Naive thymus-derived CD8-positive, alpha-beta T cell (primary cell): Measurements from ENCODE around the gene RNF213. TPM values are rescaled to one million over a fixed set of nuclear protein-coding genes. Genes with fewer than 3 reads are reported as not detected.

Experiments used
- ATAC-seq, 2 donors: fragments of 150-1000 bp; cut with Tn5 transposase in 1 of 2; sonication (Bioruptor Pico), chemical (Tn5 transposase) in 1 of 2; 1 replicate in 1 of 2; 2 replicates in 1 of 2; pipeline ENCODE4 v1.10.0; 2021; ENCODE audit warnings: mild to moderate bottlenecking in 2 of 2, moderate library complexity in 2 of 2
- POLR2A ChIA-PET: fragments of 350-600 bp; sonication (Branson Sonifier 250); formaldehyde crosslinking; loops from one replicate; lab custom pipeline; 2021; ENCODE audit warnings: antibody characterized with exemption; lab: Charles Lee
- DNase-seq, 10 donors: peaks; one replicate each; pipeline versions ENCODE4 v3.0.0 to v3.0.0-alpha.2; 2020 to 2022
- H3K27ac Mint-ChIP-seq, 10 donors: one replicate each; pipeline ENCODE4 v1.8.0; 2020 to 2022; ENCODE audit warnings: mild to moderate bottlenecking in 10 of 10, mixed read lengths in 10 of 10, moderate library complexity in 4 of 10, inconsistent platforms in 1 of 10
- H3K27me3 Mint-ChIP-seq, 5 donors: one replicate each; pipeline ENCODE4 v1.8.0; 2021 to 2022; ENCODE audit warnings: mixed read lengths in 5 of 5
- H3K36me3 Mint-ChIP-seq, 3 donors: one replicate each; pipeline ENCODE4 v1.8.0; 2020 to 2022; ENCODE audit warnings: mixed read lengths in 3 of 3, mild to moderate bottlenecking in 2 of 3, inconsistent platforms in 1 of 3
- H3K4me1 Mint-ChIP-seq, 4 donors: one replicate each; pipeline ENCODE4 v1.8.0; 2021 to 2022; ENCODE audit warnings: mixed read lengths in 4 of 4
- H3K4me3 Mint-ChIP-seq, 10 donors: one replicate each; pipeline ENCODE4 v1.8.0; 2020 to 2022; ENCODE audit warnings: mild to moderate bottlenecking in 10 of 10, mixed read lengths in 10 of 10, moderate library complexity in 6 of 10, inconsistent platforms in 1 of 10
- H3K9me3 Mint-ChIP-seq, 9 donors: one replicate each; pipeline ENCODE4 v1.8.0; 2020 to 2022; ENCODE audit warnings: mixed read lengths in 9 of 9, mild to moderate bottlenecking in 3 of 9, inconsistent platforms in 1 of 9, moderate library complexity in 1 of 9
- polyA plus RNA-seq, 3 donors: library from polyadenylated mRNA; unstranded; fragments of 300-500 nt; fragmentation: Illumina TruSeq; gene quantifications; one replicate each; pipeline ENCODE4 v1.2.3, GENCODE V29; 2021
- total RNA-seq, 8 experiments: library from RNA in 2 of 8; stranded (reverse) in 2 of 8; gene quantifications; one replicate each; pipeline ENCODE4 v1.2.3 and lab custom pipeline; 2021 to 2026

The RNF213 gene
- 100 to 1,000 TPM; 323 to 328 TPM for total RNA-seq
- 10 to 100 TPM; 27.1 to 52.2 (median 39.1) TPM for polyA plus RNA-seq
- 428 to 2,366 (median 1,337) reads per million in 6 experiments for total RNA-seq (lab: John Stamatoyannopoulos, UW)

DNA sequence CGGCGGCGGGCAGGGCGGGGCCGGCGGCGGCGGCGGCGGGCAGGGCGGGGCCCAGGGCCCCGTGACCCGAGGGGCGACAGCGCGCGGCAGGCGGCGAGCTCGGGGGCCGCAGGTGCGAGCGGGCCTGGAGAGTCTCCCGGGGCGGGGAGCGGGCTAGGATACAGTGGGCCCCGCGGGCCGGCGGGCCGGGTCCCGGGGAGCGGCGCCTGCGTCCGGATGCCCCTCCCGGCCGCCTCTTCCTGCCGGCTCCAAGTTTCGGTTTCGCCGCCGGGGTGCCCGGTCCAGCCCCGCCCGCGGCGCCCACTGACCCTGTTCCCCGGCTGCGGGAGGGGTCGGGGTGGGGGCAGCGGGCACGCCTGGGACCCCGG lies at the start of gene RNF213:
RNF213 (plus strand) TSS at position 62 of the 368 bp plus-strand sequence. CDS start 2,830 bp downstream, outside the sequence.
- POLR2A ChIA-PET = interaction anchor here (0.6 to 6.3 kb wide), 7 partner anchors 11 to 159 kb away, joined by 3 to 50 read pairs (median 4); partner anchors contain the start of gene GAA

DNA sequence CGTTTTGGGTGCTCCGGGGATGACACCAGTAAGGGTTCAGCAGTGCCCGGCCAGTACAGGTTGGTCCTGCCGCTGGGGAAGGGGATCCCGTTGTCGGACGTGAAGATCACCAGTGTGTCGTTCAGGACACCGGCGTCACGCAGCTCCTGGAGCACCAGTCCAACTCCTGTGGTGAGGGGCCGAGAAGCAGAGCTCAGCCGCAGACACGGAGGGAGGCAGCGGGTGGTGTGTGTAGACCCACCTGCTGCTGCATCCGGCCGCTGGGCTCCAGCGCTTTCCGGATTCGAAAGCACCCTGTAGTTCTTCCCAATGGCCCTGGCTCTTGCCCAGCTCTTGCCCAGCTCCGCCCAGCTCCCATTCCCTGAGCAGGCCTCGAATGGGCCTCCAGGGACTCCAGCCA lies 48.5 kb upstream of the RNF213 start:
- ATAC-seq (no peak), DNase-seq (peak in 1 of 10 donors; percentile 26)
- peak overlapping the region in 1 of 10 donors; percentile 80 for H3K27ac Mint-ChIP-seq
- H3K4me1 Mint-ChIP-seq = peaks cover 5 to 9% (median 8%) of the 10 kb centered on the region in 4 donors
- POLR2A ChIA-PET = no interaction called here
- peaks cover 0 to 62% (median 2%) of the 10 kb centered on the region in 3 donors for H3K36me3 Mint-ChIP-seq
- H3K27me3 Mint-ChIP-seq = no peaks in the 10 kb centered on the region
- no peak overlapping the region for H3K4me3 Mint-ChIP-seq
- H3K9me3 Mint-ChIP-seq = no peaks in the 10 kb centered on the region

More for the DNA sequence above, at the start of gene RNF213:
- Mint-ChIP-seq H3K36me3 (peaks cover 3 to 6% (median 3%) of the 10 kb centered on the region in 3 donors), H3K9me3 (no peaks in the 10 kb centered on the region), H3K27me3 (peaks cover 0 to 2% (median 0%) of the 10 kb centered on the region in 5 donors), H3K27ac (peak within 1 kb of the TSS; percentile 94 to 98 (median 96)), H3K4me3 (peak within 1 kb of the TSS; percentile 85 to 99 (median 95)), H3K4me1 (peaks cover 14 to 50% (median 43%) of the 10 kb centered on the region in 4 donors)
- ATAC-seq (peak; percentile 40 to 46), DNase-seq (peak; percentile 43 to 80 (median 62))

DNA sequence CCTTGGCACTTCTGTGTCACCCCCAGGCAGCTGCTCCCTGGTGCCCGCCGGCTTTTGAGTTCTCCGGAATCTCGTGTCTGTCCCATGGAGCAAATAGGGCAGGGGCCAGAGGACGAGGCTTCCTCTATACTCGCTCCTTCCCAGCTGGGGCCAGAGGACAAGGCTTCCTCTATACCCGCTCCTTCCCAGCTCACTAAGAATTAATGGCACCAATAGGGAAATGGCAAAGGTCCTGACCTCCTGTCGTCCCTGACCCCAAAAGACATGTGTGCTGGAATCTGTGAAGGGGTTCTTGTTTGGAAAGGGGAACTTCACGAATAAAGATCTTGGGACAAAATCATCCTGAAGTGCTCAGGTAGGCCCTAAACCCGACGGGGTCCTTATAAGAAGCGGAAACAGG lies 48.1 kb upstream of the RNF213 start:
- peak in 1 of 10 donors; percentile 35 for DNase-seq
- POLR2A ChIA-PET = interaction anchor here (0.7 kb wide), 1 partner anchor 139 kb away, joined by 3 read pairs; no protein-coding TSS in a partner anchor
- Mint-ChIP-seq H3K9me3 (no peaks in the 10 kb centered on the region), H3K4me1 (peaks cover 8 to 13% (median 12%) of the 10 kb centered on the region in 4 donors), H3K4me3 (no peak overlapping the region), H3K36me3 (peaks cover 0 to 66% (median 3%) of the 10 kb centered on the region in 3 donors), H3K27me3 (no peaks in the 10 kb centered on the region), H3K27ac (no peak overlapping the region)
- no peak for ATAC-seq

DNA sequence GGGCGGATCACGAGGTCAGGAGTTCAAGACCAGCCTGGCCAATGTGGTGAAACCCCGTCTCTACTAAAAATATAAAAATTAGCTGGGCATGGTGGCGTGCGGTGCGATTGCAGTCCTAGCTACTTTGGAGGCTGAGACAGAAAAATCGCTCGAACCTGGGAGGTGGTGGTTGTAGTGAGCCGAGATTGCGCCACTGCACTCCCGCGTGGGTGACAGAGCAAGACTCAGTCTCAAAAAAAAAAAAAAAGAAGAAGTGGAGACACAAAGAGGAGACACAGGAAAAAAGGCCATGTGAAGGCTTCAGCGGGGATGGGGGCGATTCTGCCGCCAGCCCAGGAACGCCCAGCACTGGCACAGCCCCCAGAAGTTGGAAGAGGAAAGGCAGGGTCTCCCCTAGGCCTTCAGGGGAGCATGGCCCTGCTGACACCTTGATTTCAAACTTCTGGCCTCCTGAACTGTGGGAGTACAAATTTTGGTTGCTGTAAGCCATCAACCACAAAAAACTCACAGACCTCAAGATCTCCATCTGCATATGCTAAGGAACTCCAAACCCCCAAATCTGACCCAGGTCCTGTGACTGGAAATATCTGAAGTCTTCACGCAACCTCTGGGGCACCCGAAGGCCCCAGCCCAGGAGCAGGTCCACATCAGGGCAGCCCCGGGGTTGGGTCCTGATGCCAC lies 47.5 kb upstream of the RNF213 start:
- peak overlapping the region in 2 of 10 donors; percentile 22 to 56 for H3K27ac Mint-ChIP-seq
- H3K27me3 Mint-ChIP-seq = no peaks in the 10 kb centered on the region
- peaks cover 0 to 69% (median 3%) of the 10 kb centered on the region in 3 donors for H3K36me3 Mint-ChIP-seq
- ATAC-seq = no peak
- H3K4me1 Mint-ChIP-seq = peaks cover 12 to 19% (median 15%) of the 10 kb centered on the region in 4 donors
- H3K4me3 Mint-ChIP-seq = no peak overlapping the region
- no peak for DNase-seq
- POLR2A ChIA-PET = interaction anchor here (0.7 kb wide), 1 partner anchor 138 kb away, joined by 3 read pairs; no protein-coding TSS in a partner anchor
- no peaks in the 10 kb centered on the region for H3K9me3 Mint-ChIP-seq

DNA sequence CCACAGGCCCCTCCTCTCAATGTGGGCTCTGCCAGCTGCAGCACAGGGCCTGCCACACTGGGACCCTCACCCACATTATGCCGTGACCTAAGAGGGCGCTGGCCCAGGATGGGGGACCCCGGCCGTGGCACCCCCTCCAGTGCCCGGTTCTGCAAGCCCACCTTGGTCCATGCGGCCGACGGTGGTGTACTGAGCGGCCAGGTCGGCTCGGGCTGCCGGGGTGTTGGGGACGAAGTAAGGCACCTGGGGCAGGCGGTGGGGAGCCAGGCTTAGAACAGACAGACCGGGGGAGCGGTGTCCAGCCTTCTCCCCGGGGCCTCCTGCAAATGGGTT lies 47.0 kb upstream of the RNF213 start:
- Mint-ChIP-seq H3K36me3 (peaks cover 0 to 69% (median 3%) of the 10 kb centered on the region in 3 donors), H3K27ac (peak overlapping the region in 1 of 10 donors; percentile 22), H3K4me1 (peaks cover 13 to 24% (median 20%) of the 10 kb centered on the region in 4 donors), H3K4me3 (no peak overlapping the region), H3K27me3 (no peaks in the 10 kb centered on the region), H3K9me3 (no peaks in the 10 kb centered on the region)
- ATAC-seq = no peak
- POLR2A ChIA-PET = no interaction called here
- peak in 1 of 10 donors; percentile 43 for DNase-seq

DNA sequence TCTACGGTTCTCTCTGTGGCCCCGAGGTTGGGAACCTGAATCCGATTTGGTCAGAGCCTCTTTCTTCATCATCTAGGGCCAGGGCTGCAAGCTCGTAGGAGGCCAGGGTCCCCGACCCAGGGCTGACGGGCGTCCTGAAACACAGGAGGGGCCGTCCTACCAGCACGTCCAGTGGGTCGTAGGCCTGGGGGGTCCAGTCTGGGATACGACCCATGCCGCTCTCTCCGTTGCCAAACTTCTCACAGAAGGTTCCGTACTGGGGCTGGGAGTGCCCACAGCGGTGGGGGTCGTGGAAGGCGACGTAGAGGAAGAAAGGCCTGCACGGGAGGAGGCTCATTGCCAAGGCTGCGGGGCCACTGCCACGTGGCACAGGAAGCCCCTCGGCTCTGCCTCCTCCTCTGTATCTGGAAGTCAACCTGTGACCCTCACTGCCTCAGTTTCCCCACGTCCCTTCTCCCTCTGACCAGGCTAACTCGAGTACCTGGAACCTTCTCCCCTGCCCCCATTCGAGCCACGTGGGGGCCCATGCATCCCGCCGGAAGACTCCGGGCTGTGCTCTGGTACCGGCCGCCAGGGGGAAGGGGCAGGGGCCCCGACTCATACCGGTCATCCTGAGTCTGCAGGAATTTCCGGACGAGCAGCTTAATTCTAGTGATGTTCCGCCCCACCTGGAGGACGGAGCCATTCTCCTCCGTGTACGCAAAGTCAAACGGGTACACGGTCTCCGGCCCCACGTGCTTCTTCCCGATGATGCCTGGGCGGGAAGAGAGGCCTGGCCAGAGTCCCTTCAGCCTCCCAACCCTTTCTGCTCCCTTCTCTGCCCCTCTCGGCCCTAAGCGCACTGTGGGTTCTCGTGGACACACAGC lies 46.4 kb upstream of the RNF213 start:
- no peak overlapping the region for H3K4me3 Mint-ChIP-seq
- POLR2A ChIA-PET = no interaction called here
- H3K27me3 Mint-ChIP-seq = no peaks in the 10 kb centered on the region
- H3K27ac Mint-ChIP-seq = no peak overlapping the region
- H3K9me3 Mint-ChIP-seq = no peaks in the 10 kb centered on the region
- peaks cover 0 to 66% (median 3%) of the 10 kb centered on the region in 3 donors for H3K36me3 Mint-ChIP-seq
- DNase-seq (peak in 1 of 10 donors; percentile 35), ATAC-seq (no peak)
- peaks cover 14 to 31% (median 26%) of the 10 kb centered on the region in 4 donors for H3K4me1 Mint-ChIP-seq

DNA sequence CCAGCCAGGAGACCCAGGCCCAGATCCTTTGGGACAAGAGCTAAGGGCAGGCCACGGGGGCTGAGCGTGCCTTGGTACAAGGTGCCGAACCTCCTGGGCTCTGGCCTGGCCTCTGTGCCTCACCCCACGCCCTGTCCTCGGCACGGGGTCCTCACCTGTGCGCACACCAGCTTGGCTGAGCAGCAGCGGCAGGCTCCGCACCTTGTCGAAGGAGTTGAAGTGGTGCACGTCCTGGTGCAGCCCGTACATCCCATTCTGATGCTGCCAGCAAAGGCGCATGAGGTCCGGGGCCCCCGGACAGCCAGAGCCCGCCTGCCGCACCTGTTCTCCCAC lies 45.8 kb upstream of the RNF213 start:
- H3K4me1 Mint-ChIP-seq = peaks cover 17 to 34% (median 31%) of the 10 kb centered on the region in 4 donors
- POLR2A ChIA-PET = no interaction called here
- H3K27me3 Mint-ChIP-seq = no peaks in the 10 kb centered on the region

DNA sequence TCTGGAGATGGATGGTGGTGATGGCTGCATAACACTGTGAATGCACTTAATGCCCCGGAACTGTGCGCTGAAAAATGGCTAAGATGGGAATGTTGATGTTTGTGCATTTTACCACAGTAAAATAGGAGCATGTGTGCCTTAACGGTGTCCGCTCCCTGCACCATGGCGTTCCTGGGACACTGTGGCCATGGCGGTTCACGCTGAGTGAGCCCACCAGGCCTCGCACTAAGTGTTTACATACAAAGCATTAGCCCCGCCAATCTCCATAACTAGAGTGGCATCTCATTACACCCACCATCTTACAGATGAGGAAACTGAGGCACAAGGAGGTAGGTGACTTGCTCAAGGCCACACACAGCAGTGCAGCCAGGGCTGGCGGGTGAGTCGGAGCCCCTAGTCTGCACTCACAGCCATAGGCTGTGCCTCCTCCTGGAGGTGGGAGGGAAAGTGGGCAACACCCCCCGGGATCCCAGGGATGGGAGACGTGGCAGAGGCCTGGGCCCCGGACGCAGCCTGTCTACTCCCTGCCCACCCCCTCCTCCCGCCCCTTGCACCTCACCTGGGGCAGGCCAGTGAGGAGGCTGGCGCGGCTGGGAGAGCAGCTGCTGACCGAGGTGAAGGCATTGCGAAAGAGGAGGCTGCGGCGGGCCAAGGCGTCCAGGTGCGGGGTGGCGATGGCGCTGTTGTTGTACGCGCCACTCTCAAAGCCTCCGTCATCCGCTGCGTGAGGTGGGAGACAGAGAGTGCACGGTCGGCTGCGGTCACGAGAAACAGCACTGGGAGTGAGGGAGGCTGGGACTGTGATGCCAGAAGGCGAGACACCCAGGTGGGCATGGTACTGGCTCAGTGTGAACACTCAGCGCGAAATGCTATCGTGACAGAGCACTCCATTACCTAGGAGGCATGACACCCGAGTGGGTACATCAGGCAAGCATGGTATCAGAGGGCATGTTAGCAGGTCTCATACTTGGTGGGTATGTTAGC lies 43.9 kb upstream of the RNF213 start:
- Mint-ChIP-seq H3K36me3 (peaks cover 0 to 49% (median 2%) of the 10 kb centered on the region in 3 donors), H3K9me3 (no peaks in the 10 kb centered on the region), H3K4me3 (peak overlapping the region in 5 of 10 donors; percentile 24 to 63 (median 41)), H3K4me1 (peaks cover 16 to 43% (median 36%) of the 10 kb centered on the region in 4 donors), H3K27ac (peak overlapping the region; percentile 9 to 95 (median 76)), H3K27me3 (no peaks in the 10 kb centered on the region)
- peak in 1 of 10 donors; percentile 53 for DNase-seq
- no peak for ATAC-seq
- POLR2A ChIA-PET = interaction anchor here (1.1 to 4.0 kb wide), 2 partner anchors 12 to 48 kb away, joined by 3 to 21 read pairs; no protein-coding TSS in a partner anchor

More for the DNA sequence above, 45.8 kb upstream of the RNF213 start:
- ATAC-seq (no peak), DNase-seq (peak in 1 of 10 donors; percentile 59)
- H3K9me3 Mint-ChIP-seq = no peaks in the 10 kb centered on the region
- peaks cover 0 to 62% (median 3%) of the 10 kb centered on the region in 3 donors for H3K36me3 Mint-ChIP-seq
- no peak overlapping the region for H3K27ac Mint-ChIP-seq
- no peak overlapping the region for H3K4me3 Mint-ChIP-seq

DNA sequence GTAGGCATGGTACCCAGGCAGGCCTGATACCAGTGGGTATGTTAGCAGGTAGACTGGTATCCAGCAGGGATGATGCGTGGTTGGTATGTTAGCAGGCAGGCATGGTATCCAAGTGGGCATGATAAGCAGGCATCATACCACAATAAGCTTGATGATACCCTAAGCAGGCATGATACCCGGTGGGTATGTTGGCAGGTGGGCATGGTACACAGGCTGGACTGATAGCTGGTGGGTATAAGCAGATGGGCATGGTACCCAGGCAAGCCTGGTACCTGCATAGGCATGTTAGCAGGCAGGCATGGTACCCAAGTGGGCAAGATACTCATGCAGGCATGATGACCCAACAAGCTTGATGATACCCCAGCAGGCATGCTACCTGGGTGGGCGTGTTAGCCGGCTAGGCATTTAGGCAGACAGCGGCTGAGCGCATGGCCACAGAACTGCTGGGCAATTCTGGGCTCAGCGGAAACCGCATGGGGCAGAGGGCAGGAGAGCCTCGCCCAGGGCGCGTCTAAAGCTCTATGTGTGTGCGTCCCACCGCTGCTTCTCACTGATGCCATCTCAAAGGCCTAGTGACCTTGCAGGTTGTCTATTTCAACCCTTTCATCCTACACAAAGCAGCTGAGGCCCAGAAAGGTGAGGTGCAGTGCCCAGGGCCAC lies 42.8 kb upstream of the RNF213 start:
- Mint-ChIP-seq H3K36me3 (peaks cover 0 to 43% (median 2%) of the 10 kb centered on the region in 3 donors), H3K4me1 (peaks cover 16 to 49% (median 41%) of the 10 kb centered on the region in 4 donors), H3K4me3 (peak overlapping the region in 8 of 10 donors; percentile 2 to 97 (median 54)), H3K27ac (peak overlapping the region; percentile 10 to 98 (median 87)), H3K9me3 (no peaks in the 10 kb centered on the region), H3K27me3 (no peaks in the 10 kb centered on the region)
- POLR2A ChIA-PET = interaction anchor here (0.5 to 4.0 kb wide), 7 partner anchors 11 to 768 kb away, joined by 3 to 21 read pairs (median 3); no protein-coding TSS in a partner anchor
- ATAC-seq (no peak), DNase-seq (peak in 1 of 10 donors; percentile 24)

DNA sequence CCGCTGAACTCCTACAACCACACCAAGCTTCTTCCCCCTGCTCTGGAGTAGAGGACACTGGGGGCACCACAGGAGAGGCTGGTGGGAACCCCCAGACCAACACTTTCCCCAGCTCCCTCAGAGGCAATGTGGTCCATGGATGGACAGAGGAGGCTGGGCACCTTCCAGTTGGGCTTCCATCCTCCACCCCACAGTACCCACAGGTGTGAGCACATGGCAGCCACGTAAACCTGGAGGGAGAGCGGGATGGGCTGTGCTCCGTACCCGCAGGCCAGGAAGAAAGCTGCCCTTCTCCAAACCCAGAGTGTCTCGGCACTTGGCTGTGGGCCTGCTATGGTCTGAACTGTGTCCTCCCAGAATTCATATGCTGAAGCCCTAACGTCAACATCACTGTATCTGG lies 42.3 kb upstream of the RNF213 start:
- H3K27ac Mint-ChIP-seq = peak overlapping the region; percentile 86 to 98 (median 97)
- H3K4me3 Mint-ChIP-seq = peak overlapping the region; percentile 91 to 97 (median 94)
- peaks cover 0 to 37% (median 2%) of the 10 kb centered on the region in 3 donors for H3K36me3 Mint-ChIP-seq
- ATAC-seq (no peak), DNase-seq (peak in 1 of 10 donors; percentile 27)
- peaks cover 21 to 54% (median 44%) of the 10 kb centered on the region in 4 donors for H3K4me1 Mint-ChIP-seq
- H3K27me3 Mint-ChIP-seq = no peaks in the 10 kb centered on the region
- H3K9me3 Mint-ChIP-seq = no peaks in the 10 kb centered on the region
- POLR2A ChIA-PET = interaction anchor here (0.5 to 4.0 kb wide), 11 partner anchors 11 to 767 kb away, joined by 3 to 21 read pairs (median 3); partner anchors contain the start of genes EIF4A3 and GAA
